ENCODE measurements around the gene RAD18. TPM values are rescaled to one million over a fixed set of nuclear protein-coding genes. Genes with fewer than 3 reads are reported as not detected.

Gene RAD18, protein sequence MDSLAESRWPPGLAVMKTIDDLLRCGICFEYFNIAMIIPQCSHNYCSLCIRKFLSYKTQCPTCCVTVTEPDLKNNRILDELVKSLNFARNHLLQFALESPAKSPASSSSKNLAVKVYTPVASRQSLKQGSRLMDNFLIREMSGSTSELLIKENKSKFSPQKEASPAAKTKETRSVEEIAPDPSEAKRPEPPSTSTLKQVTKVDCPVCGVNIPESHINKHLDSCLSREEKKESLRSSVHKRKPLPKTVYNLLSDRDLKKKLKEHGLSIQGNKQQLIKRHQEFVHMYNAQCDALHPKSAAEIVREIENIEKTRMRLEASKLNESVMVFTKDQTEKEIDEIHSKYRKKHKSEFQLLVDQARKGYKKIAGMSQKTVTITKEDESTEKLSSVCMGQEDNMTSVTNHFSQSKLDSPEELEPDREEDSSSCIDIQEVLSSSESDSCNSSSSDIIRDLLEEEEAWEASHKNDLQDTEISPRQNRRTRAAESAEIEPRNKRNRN
- total RNA-seq: 10 to 100 TPM in 3 of 4 donors, 1 to 10 TPM in 1; 5.3 to 17.6 (median 11.6) TPM

DNA sequence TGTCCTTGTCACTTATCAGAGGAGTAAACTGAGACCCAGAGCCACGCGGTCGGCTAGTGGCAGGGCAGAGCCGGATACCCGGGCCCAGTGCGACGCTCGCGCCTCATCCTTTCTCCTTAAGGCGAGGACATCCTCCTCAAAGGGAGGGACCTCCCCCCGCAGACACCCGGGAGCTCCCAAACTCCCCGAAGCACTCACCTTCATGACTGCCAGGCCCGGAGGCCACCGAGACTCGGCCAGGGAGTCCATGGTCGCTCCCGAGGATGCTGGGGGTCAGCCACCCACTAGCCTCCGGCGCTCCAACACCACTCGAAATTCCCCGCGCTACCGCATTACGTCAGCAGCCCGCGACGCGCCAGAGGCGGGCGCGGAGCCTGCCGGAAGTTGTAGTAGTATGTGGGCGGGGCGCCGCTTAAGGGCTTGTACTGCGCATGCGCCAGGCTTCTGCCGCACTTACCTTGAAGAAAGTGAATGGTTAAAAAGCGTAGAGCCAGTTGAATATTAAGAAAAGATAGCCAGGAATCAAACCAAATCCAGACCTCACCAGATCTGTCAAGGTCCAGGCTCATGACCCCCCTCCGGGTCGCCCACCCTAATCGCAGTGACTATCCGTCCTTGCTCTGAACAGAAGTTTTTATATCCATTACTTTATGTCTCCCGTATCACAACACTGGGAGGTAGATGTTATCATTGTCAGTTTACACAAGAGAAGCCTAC lies at the start of gene RAD18:
Gene RAD18 (minus strand): TSS at position 336 of the 717 bp plus-strand sequence. CDS start 87 bp downstream, at position 249.
- no peaks in the 10 kb centered on the region for H3K9me3 ChIP-seq
- H3K4me3 ChIP-seq: peak within 1 kb of the TSS; percentile 60 to 84
- H3K36me3 ChIP-seq: no peaks in the 10 kb centered on the region
- intact Hi-C loops (cut with DNase I; ENCODE audit: low total_unique reads): no loop called here
- no peaks in the 10 kb centered on the region for H3K27me3 ChIP-seq
- DNase-seq: peak; percentile 89 to 91
- TF ChIP-seq POLR2A (IDR thresholded peaks at IDR 0.05): peak in 1 of 2 donors; percentile 41
- TF ChIP-seq, protein P1, sequence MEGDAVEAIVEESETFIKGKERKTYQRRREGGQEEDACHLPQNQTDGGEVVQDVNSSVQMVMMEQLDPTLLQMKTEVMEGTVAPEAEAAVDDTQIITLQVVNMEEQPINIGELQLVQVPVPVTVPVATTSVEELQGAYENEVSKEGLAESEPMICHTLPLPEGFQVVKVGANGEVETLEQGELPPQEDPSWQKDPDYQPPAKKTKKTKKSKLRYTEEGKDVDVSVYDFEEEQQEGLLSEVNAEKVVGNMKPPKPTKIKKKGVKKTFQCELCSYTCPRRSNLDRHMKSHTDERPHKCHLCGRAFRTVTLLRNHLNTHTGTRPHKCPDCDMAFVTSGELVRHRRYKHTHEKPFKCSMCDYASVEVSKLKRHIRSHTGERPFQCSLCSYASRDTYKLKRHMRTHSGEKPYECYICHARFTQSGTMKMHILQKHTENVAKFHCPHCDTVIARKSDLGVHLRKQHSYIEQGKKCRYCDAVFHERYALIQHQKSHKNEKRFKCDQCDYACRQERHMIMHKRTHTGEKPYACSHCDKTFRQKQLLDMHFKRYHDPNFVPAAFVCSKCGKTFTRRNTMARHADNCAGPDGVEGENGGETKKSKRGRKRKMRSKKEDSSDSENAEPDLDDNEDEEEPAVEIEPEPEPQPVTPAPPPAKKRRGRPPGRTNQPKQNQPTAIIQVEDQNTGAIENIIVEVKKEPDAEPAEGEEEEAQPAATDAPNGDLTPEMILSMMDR (IDR thresholded peaks at IDR 0.05): peak in 1 of 4 experiments; percentile 4
- no peaks in the 10 kb centered on the region for H3K4me1 ChIP-seq
- peak within 1 kb of the TSS; percentile 77 for H3K27ac ChIP-seq

GRCh38 chr3:9012521-9012920 lies 49.2 kb upstream of the RAD18 start:
- no peaks in the 10 kb centered on the region for H3K4me1 ChIP-seq
- H3K9me3 ChIP-seq: no peaks in the 10 kb centered on the region
- intact Hi-C loops (cut with DNase I; ENCODE audit: low total_unique reads): no loop called here
- no peak for TF ChIP-seq POLR2A (IDR thresholded peaks at IDR 0.05)
- TF ChIP-seq, protein P1 (IDR thresholded peaks at IDR 0.05): no peak
- H3K4me3 ChIP-seq: no peak overlapping the region
- no peaks in the 10 kb centered on the region for H3K27me3 ChIP-seq
- no peaks in the 10 kb centered on the region for H3K36me3 ChIP-seq
- DNase-seq: no peak
- no peak overlapping the region for H3K27ac ChIP-seq

GRCh38 chr3:9009976-9010545 lies 46.8 kb upstream of the RAD18 start:
- no peaks in the 10 kb centered on the region for H3K9me3 ChIP-seq

DNA sequence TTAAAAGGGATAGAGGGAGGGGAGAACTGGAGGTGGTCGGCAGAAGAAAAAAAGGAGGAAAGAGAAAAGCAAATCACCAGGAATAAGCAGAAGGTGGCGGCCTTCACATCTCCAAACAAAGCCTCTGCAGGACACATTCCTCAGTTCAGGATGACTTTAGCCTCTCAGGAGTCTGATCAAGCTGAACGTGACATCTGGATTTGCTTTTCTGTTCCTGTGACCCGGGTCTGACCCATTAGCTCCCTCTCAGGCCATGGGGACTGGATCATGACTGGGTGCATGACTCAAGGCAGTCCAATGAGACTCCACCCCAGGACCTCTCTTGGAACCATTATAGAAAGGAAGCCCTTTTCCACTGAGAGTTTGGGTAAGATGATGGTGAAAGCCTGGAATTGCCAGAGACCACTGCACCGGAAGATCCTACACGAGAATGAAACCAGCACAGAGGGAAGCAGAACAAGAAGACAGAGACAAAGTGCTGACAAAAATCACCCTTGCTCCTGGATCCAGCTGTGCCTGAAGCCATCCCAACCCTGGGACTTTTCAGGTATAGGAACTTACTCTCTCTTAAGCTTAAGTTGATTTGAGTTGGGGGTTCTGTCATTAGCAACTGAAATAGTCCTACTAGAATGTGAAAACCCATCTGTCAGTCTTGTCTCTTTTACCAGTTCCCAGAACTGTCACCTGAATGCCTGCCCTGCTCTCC lies 45.4 kb upstream of the RAD18 start:
- Histone ChIP-seq H3K36me3 (no peaks in the 10 kb centered on the region), H3K4me3 (no peak overlapping the region), H3K4me1 (no peaks in the 10 kb centered on the region), H3K27ac (no peak overlapping the region), H3K9me3 (no peaks in the 10 kb centered on the region), H3K27me3 (no peaks in the 10 kb centered on the region)
- TF ChIP-seq POLR2A (IDR thresholded peaks at IDR 0.05): no peak
- TF ChIP-seq, protein P1 (IDR thresholded peaks at IDR 0.05): no peak
- intact Hi-C loops (cut with DNase I; ENCODE audit: low total_unique reads): no loop called here
- no peak for DNase-seq

More at GRCh38 chr3:9009976-9010545, 46.8 kb upstream of the RAD18 start:
- intact Hi-C loops (cut with DNase I; ENCODE audit: low total_unique reads): no loop called here
- Histone ChIP-seq H3K36me3 (no peaks in the 10 kb centered on the region), H3K27ac (no peak overlapping the region), H3K4me1 (no peaks in the 10 kb centered on the region), H3K4me3 (no peak overlapping the region), H3K27me3 (no peaks in the 10 kb centered on the region)
- TF ChIP-seq POLR2A (IDR thresholded peaks at IDR 0.05): no peak
- TF ChIP-seq, protein P1 (IDR thresholded peaks at IDR 0.05): no peak
- no peak for DNase-seq
